COLO829 (cell line): ENCODE results near the gene AARS2.
"Not testable (repeated sequence)": the region's sequence is repeated elsewhere in the genome, so short reads cannot be mapped to it uniquely, and the experiment has no call there.

Source experiments
- DNase-seq: peaks from one replicate; pipeline ENCODE4 v3.0.0; 2012; ENCODE audit warnings: low spot score

Gene AARS2

DNA sequence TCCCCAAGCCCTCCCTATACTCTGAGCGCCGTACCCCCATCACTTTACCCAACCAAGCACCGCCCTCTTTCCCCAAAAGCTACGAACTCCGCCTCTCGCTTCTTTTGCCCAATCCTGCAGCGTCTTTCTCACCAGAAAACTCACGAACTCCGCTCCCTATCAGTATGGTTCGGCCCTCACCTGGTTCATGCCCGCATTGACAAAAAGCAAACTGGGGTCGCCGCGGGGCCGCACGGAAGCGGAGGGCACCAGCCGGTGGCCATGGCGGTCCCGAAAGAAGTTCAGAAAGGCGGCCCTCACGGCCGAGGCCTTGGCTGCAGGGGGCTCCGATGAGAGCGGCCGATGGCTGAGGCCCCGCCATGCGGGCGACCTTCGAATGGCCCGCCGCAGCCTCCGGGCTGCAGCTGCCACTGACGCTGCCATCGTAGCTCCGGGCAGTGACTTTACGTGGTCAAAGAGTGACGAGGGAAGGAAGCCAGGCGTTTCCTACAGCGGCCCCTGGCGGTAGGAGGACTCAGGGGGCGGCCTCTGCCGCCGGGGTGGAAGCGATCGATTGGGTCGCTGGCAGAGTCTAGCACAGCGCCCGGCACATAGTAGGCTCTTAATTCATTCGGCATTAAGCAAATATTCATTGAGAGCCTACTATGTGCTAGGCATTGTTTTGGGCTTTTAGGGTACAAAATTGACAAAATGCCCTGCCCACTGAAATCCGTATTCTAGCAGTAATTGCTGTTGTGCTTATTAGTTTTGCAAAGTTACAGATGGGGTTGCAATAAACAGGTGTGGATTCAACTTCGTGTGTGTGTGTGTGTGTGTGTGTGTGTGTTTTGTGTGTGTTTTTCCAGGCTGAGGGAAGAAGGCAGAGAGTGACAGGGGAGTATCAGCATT lies at the start of gene AARS2:
Gene AARS2 (minus strand): TSS at position 447 of the 888 bp plus-strand sequence. CDS start 24 bp downstream, at position 423.
- peak; percentile 74 for DNase-seq

DNA sequence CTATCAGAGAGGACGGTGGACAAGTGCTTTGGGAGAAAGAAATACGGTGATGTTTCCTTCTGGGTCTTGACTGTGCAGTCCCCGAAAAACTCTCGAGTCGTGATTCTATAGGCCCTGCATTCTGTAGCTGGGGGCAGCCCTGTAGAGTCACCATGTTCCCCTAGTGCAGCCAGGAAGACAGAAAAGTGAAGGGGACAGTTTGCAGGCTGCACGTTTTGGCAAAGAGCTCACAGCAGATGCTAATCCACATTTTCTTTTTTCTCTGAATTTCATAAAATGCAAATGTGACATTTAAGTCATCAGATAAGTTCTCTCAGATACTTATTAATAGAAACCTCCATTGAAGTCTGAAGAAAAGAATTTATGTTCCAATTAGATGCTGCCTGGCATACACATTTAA lies 48.8 kb upstream of the AARS2 start:
- DNase-seq, result no peak

DNA sequence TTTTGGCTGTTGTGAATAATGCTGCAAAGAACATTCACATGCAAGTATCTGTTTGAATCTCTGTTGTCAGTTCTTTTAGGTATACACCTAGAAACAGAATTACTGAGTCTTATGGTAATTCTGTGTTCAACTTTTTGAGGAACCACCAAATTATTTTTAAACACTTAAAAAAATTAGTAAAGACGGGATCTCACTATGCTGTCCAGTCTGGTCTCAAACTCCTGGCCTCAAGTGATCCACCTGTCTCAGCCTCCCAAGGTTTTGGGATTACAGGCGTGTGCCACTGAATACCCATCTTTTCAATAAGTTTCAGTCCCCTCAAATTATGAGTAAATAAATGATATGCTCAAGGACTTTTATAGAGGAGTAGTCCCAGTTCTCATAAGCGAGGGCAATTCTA lies 46.8 kb upstream of the AARS2 start:
- DNase-seq, result no peak

DNA sequence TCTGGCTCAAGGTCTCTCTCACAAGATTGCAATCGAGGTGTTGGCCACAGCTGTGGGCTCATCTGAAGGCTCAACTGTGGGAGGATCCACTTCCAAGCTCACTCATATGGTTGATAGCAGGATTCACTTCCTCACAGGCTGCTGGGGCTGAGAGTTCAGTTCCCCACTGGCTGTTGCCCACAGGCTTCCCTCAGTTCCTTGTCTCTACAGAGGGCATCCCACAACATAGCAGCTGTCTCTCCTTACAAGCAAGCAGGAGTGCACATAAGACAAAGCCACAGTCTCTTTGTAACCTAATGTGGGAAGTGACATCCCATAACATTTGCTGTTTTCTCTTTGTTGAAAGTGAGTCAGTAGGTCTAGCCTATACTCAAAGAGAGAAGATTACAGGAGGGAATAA lies 43.3 kb upstream of the AARS2 start:
- no peak for DNase-seq

DNA sequence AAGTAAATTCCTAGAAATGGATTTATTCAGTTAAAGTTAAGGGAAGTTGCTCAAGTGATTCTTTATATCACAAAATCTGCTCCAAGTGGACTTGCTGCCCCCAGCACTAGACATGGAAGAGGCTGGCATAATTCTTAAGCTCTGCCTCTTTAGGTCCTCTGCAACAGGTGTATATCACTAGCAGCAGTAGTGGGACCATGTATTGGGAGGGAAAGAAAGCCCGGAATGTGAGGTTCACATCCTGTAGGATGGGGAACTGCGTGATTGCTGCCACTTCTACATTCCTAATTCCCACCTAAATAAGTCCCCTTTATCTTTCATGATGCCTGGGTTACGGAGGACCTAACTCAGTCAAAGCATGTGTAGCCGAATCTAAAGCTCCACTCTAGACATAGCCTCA lies 42.5 kb upstream of the AARS2 start:
- DNase-seq, result no peak

DNA sequence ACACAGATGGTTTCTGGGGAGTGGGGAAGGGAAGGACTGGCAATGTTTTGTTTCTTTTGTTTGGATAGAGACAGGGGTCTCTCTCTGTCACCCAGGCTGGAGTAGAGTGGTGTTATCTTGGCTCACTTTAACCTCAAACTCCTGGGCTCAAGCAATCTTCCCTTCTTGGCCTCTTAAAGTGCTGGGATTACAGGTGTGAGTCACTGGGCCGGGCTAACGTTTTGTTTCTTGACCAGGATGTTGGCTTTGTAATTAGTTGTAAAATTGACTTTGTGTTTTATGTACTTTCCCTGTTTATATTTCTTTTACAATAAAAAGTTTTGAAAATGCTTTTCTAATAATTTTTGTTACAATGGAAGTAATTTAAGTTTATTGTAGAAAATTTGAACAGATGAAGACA lies 40.2 kb upstream of the AARS2 start:
- DNase-seq, result no peak

DNA sequence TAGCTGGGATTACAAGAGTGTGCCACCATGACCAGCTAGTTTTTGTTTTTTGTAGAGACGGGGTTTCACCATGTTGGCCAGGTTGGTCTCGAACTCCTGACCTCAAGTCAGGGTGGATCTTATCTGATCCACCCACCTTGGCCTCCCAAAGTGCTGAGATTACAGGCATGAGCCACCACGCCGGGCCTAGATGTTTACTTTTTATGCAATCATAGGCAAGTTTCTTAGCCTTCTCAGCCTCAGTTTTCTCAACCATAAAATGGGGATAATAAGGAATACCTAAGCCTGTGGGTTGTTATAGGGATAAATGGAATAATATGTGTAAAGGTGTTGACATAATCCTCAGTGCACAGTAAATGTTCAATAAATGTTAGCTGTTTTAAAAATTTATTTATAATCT lies 39.1 kb upstream of the AARS2 start:
- DNase-seq, result no peak

DNA sequence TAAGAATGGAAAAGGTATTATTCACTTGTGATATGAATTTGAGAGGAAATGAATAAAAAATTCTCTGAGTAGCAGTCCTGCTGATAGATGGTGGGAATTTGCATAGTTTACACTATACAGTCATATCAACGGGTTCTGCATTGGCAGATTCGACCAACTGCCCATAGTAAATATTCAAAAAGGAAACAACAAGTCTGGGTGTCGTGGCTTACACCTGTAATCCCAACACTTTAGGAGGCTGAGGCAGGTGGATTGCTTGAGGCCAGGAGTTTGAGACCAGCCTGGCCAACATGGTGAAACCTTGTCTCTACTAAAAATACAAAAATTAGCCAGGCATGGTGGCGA lies 37.5 kb upstream of the AARS2 start:
- not testable (repeated sequence) for DNase-seq

DNA sequence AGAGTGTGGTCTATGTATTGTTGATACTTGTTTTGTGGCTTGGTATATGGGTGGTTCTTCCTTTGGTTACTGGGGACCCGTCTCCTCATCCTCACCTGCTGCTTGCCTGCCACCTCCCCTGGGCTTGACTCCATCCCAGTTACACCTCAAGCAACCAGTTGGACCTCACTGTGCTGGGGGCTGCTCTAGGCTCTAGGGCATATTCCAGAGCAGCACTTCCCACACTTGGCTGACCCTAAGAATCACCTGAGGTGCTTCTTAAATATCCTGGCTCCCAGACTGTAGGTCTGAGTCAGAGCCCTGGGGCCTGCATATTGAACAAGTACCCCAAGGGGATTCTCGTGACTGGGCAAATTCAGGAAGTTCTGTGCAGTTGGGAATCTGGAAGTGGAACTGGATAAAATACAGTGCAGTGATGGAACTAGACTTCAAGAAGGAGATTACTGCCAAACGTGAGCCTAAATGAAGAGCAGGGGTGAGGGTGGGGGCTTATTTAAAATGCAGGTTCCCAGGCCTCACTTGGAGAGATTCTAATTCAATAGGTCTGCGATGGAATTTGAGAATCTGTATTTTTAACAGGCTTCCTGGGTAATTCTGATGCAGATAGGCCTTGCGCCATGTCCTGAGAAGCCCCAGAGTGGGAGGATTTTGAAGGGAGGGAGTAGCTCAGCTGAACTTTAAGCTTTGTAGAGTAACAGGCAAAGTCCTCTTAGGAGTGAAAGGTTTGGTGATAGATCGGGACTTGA lies 36.9 kb upstream of the AARS2 start:
- DNase-seq, result no peak

DNA sequence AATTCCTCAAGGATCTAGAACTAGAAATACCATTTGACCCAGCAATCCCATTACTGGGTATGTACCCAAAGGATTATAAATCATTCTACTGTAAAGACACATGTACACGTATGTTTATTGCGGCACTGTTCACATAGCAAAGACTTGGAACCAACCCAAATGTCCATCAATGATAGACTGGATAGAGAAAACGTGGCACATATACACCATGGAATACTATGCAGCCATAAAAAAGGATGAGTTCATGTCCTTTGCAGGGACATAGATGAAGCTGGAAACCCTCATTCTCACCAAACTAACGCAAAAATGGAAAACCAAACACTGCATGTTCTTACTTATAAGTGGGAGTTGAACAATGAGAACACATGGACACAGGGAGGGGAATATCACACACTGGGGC lies 33.7 kb upstream of the AARS2 start:
- DNase-seq, result not testable (repeated sequence)

DNA sequence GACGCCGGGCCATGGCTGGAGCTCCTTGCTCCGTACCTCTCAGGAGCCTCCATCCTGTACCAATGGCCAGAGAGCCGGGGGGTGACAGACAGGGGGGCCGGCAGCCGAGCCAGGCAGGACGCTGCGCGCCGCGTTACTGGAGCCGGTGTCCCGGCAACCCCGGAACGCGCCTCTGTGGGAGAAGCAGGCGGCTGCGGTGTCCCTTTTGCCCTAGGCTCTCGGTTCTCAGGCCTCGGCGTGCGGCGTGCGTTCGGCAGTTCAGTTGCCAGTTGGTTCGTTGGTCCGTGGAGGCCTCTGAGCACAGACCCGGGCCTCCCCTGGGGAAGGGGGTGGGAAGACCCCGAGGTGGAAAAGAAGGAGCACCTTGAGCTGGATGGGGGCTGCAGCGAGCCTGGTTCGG lies 29.3 kb upstream of the AARS2 start, which contains the start of gene SPATS1:
Gene SPATS1 (plus strand): TSS at position 162 of the 400 bp plus-strand sequence. CDS start 446 bp downstream, outside the sequence.
- DNase-seq, result no peak

DNA sequence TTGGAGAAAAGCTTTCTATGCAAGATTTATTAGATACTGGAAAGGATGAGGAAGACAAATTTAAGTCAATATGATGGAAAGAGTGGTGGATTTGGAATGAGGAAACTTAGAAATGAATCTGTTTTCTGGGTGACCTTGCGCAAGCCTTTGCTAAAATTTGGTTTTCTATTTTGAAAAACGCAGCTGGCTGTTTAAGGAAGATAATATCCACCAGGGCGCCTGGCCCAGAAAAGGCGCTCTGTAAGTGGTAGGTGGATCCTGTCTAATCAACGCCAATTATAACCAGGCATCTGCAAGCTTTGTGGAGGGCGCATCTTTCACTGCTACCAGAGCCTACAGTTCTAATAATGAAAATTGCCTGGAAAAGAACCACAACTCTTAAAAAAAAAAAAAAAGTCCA lies 28.9 kb upstream of the AARS2 start:
- DNase-seq, result no peak

DNA sequence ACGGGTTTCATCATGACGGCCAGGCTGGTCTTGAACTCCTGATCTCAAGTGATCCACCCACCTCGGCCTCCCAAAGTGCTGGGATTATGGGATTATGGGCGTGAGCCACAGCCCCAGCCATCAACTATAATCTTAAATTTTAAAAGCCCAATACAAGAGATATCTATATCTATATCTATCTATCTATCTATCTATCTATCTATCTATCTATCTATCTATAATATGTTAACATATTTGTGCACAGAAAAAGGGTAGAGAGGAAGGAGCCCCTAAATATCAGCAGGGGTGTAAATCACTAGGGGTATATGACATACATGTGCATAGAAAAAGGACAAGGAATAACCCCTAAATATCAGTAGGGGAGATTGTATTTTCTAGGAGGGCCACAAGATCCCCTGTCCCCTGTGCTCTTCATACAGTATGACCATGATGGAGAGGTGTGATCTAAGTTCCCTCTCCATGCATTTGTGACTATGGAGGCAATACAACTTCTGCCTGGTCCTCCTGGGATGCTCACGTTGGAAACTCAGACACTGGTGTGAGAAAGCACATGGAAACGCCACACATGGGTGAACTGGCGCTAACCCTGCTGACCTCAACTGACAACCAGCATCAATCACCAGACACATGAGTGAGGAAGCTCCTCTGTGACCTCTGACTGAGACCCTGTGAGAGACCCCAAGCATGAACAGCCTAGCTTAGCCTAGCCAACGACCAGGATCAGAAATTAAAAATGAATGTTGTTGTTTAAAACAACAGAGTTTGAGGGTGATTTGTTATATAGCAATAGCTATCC lies 28.1 kb upstream of the AARS2 start:
- DNase-seq, result no peak

DNA sequence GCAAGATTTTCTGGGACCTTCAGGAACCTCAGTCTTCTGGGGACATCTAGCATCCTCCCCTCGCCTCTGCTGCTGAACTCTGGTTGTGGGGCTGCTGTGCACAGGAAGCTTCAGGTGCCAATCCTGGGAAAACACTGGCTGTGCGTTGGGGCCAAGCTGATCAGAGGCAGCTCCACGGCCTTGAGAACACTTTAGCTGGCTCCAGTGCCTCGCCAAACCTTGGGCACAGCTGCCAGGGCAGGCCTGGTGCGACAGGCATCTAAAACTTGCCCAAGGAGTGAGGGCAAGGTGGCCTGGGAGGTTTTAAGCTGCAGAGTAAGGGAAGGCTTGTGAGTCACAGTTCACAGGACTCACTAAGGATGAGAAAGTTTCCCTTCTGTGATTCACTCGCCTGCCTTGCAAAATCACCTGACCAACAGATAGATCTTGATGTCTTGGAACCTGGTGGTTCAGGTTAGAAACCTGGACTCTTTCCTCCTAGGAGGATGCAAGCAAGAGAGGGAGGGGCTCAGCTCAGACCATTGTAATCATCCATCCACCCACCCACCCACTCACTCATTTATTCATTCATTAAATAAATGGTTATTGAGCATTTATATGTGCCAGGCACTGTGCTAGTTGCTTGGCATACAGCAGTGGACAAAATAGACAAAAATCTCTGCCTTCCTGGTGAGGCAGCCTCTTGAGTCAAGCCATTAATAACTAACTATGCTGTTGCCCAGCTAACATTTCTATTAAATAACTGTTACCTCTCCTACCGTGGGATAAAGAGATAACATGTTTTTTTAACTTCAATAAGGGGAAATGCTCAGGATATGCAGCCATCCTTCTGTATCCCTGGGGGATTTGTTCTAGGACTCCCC lies 26.8 kb upstream of the AARS2 start:
- DNase-seq, result no peak

DNA sequence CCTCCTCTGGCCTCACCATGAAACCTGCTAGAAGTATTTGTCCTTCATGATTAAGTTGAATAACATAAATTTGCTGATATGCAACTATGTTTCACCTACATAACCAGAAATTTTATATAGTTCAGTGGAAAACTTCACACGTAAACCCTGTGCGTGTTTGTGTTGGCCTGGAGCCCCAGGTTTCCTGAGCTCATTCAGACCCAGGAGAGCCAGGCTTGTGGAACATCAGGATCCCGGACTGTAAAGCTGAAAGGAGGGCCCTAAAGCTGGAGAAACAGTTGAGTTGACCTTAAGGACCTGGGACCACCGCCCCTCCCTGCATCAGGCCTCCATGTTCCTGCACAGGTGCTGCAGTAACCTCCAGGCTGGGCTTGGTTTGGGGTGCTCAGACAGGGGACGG lies 26.2 kb upstream of the AARS2 start:
- DNase-seq, result no peak

DNA sequence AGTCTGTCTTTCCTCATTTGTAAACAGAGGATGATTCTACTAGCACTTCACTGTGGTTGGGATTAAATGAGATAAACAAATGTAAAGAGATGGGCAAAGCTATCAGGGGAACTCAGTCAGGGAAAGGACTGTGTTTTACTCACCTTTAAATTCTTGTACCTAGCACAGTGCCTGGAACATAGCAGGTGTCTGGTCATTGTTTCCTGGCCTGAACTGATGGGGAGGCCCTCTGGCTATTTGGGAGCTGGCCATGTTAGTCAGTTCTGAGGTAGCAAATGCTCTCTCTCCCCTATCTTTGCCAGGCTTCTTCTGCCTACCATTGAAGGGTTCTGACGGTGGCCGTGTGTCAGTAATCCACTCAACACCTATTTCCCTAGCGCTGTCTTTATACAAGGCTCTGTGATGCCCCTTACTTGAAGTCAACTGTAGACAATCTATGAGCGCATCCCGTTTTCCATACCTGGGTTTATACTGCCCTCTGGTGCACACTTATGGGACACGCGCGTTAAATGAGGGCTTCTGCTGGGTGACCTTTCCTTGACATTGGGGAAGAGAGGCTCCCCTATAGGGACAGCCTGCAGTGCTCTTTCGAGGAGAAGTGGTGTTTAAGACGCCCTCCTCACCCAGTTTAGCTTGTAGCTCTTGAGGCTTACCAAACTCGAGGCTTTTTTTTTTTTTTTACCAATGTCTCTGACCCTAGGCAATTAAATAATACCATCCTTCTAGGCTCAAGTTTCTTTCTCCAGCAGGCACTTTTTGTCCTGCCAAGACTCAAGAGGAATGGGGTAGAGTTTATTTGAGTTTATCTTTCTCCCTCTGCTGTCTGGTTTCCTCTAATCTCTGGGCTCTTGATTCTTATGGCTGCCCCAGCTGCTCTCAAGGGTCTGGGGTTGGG lies 25.3 kb upstream of the AARS2 start:
- DNase-seq, result peak; percentile 65

DNA sequence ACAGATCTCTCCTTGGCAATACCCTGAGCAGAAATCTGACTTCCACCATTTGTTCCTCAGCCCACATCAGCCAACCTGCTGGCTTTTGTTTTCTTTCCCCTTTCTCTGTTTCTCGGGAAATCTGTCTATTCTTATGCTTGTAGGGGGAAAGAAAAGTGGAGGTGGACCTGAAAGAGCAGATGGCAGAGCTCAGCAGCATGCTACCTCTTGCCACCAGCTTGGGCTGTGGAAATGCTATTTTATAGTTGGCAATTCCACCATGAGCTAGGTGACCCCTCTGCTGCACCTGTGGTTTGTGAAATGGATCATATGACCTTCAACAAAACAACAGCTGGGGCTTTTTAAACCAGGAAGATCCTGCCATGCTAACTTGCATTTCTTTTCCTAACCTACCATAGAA lies 22.5 kb upstream of the AARS2 start:
- DNase-seq, result no peak

DNA sequence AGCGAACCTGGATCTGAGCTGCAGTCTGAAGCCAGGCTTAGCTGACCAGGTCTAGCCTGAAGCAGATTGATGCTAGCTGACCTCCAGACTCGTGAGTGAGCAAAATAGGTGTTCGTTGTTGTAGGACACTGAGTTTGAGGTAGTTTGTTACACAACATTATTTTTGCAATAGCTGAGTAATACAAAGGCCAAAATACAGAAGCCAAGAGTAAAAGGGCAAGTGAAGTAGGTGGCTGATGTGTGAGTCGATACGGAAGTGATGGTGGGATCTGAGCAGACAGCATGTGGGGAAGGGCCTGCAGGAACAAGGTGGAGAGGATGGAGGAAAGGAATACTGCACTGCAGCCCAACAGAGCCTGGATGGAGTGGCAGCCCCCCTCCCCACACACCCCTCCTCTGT lies 20.8 kb upstream of the AARS2 start:
- DNase-seq, result no peak

DNA sequence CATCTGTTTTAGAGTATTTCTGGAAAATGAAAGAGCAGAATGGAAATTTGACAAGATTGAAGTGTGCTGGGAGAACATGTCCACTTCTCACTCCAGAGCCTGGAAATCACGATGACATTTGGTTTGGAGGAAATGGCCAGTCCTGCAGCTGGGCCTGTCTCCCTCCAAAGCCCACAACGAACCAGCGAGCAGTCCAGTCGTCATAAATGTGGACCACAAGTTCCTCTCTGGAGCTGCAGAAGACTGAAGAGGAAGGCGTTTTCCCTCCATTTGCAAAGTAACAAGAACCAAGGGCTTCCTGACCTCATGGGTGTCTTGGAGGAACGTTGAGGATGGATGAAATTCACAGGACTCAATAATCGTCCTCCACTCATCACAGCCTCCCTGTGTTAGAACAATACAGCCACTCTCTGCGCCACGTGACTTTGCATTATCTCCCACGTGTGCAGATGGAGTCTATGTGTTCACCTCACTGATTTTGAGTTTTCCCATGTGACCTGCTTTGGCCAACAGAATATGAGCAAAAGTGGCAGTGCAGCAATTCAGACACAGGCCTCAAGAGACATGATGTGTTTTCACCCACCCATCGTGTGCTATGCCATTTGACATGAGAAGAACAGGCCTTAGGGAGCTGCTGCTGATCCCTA lies 20.2 kb upstream of the AARS2 start:
- no peak for DNase-seq

DNA sequence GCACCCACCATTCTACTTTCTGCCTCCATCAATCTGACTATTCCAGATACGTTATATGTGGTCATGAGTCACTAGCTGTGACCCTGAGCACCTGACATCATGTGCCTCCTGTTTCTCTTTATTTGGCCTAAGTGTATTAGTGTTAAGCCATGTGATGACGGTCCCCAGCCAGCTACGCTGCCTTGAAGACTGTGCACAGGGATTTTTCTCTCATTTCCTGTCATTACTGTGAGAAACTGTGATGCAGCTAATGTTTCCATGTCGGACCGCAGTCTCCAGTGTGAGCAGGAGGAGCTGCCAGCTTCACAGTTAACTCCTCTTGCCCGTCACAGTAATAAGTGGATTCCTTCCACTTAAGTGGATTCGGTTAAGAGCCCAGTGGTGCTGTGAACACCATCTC lies 19.4 kb upstream of the AARS2 start:
- DNase-seq, result no peak
